ELF-1 (cell line): ENCODE results near the gene COL6A2.
"Not testable (repeated sequence)": the region's sequence is repeated elsewhere in the genome, so short reads cannot be mapped to it uniquely, and the experiment has no call there.

ENCODE experiments used
- DNase-seq: peaks from one replicate; pipeline ENCODE4 v3.0.0-alpha.2; 2016; ENCODE audit warnings: low read depth, low spot score

The COL6A2 gene

GRCh38 chr21:46097336-46098293, at the start of gene COL6A2:
Gene COL6A2, plus strand, starts transcription at chr21:46098112.
- peak; percentile 32 for DNase-seq

- peak; percentile 80 for DNase-seq
These were observed 48.7 kb upstream of the COL6A2 start for GRCh38 chr21:46048926-46049889.

GRCh38 chr21:46049890-46050667, 47.8 kb upstream of the COL6A2 start:
- DNase-seq = no peak

- no peak for DNase-seq
These were observed 47.1 kb upstream of the COL6A2 start for GRCh38 chr21:46050668-46051378.

- no peak for DNase-seq
These were observed 46.5 kb upstream of the COL6A2 start for GRCh38 chr21:46051379-46051770.

GRCh38 chr21:46051821-46052675, 45.9 kb upstream of the COL6A2 start:
- no peak for DNase-seq

- no peak for DNase-seq
These were observed 44.9 kb upstream of the COL6A2 start for GRCh38 chr21:46052703-46053651.

- no peak for DNase-seq
These were observed 43.9 kb upstream of the COL6A2 start for GRCh38 chr21:46054031-46054430.

- DNase-seq = peak; percentile 53
These were observed 43.4 kb upstream of the COL6A2 start for GRCh38 chr21:46054451-46054881.

- DNase-seq = no peak
These were observed 42.0 kb upstream of the COL6A2 start for GRCh38 chr21:46055863-46056281.

GRCh38 chr21:46056450-46056903, 41.4 kb upstream of the COL6A2 start:
- no peak for DNase-seq

GRCh38 chr21:46057111-46057709, 40.7 kb upstream of the COL6A2 start:
- no peak for DNase-seq

- DNase-seq = no peak
These were observed 40.1 kb upstream of the COL6A2 start for GRCh38 chr21:46057710-46058241.

GRCh38 chr21:46058431-46059145, 39.3 kb upstream of the COL6A2 start:
- DNase-seq = no peak

GRCh38 chr21:46059195-46059594, 38.7 kb upstream of the COL6A2 start:
- no peak for DNase-seq

GRCh38 chr21:46059711-46060455, 38.0 kb upstream of the COL6A2 start:
- not testable (repeated sequence) for DNase-seq
